ENCODE data around the gene DUSP12.
"Not testable (repeated sequence)": the region's sequence is repeated elsewhere in the genome, so short reads cannot be mapped to it uniquely, and the experiment has no call there.

The DUSP12 gene

GRCh38 chr1:161749509-161750407 is at the start of gene DUSP12:
Gene DUSP12, plus strand, starts transcription at chr1:161749786. Its CDS starts 16 bp downstream, at chr1:161749802.
- peak; percentile 97 for DNase-seq

GRCh38 chr1:161702250-161702649 is 47.3 kb upstream of the DUSP12 start:
- DNase-seq, result peak; percentile 70

GRCh38 chr1:161705537-161705936 is 44.0 kb upstream of the DUSP12 start:
- no peak for DNase-seq

GRCh38 chr1:161706113-161706481 is 43.5 kb upstream of the DUSP12 start:
- no peak for DNase-seq

GRCh38 chr1:161706482-161707347 is 42.9 kb upstream of the DUSP12 start, which contains the start of gene FCRLA:
Gene FCRLA, plus strand, starts transcription at chr1:161707229. Its CDS starts 36 bp downstream, at chr1:161707265.
- DNase-seq, result no peak

GRCh38 chr1:161707503-161707902 is 42.1 kb upstream of the DUSP12 start:
- no peak for DNase-seq

- DNase-seq, result no peak
These were observed 40.2 kb upstream of the DUSP12 start for GRCh38 chr1:161709373-161709772.

GRCh38 chr1:161710560-161710959 is 39.0 kb upstream of the DUSP12 start:
- no peak for DNase-seq

- DNase-seq, result no peak
These were observed 30.8 kb upstream of the DUSP12 start for GRCh38 chr1:161718559-161719324.

- no peak for DNase-seq
These were observed 30.3 kb upstream of the DUSP12 start for GRCh38 chr1:161719325-161719611.

- no peak for DNase-seq
These were observed 29.2 kb upstream of the DUSP12 start for GRCh38 chr1:161720422-161720821.

GRCh38 chr1:161720956-161721737 is 28.4 kb upstream of the DUSP12 start, which contains the start of gene FCRLB:
Gene FCRLB, plus strand, starts transcription at chr1:161721544. Its CDS starts 1,129 bp downstream, at chr1:161722673.
- no peak for DNase-seq

GRCh38 chr1:161721738-161722343 is 27.7 kb upstream of the DUSP12 start:
- no peak for DNase-seq

GRCh38 chr1:161722406-161722805 is 27.2 kb upstream of the DUSP12 start:
- no peak for DNase-seq

GRCh38 chr1:161723459-161724141 is 26.0 kb upstream of the DUSP12 start:
- DNase-seq, result no peak

GRCh38 chr1:161725258-161725907 is 24.2 kb upstream of the DUSP12 start:
- DNase-seq, result not testable (repeated sequence)

GRCh38 chr1:161725908-161726472 is 23.6 kb upstream of the DUSP12 start:
- no peak for DNase-seq

GRCh38 chr1:161726473-161727255 is 22.9 kb upstream of the DUSP12 start:
- peak; percentile 60 for DNase-seq

- DNase-seq, result no peak
These were observed 22.2 kb upstream of the DUSP12 start for GRCh38 chr1:161727256-161727924.
